IMR-90 (cell line): ENCODE measurements around the gene KIAA0232.
"Not testable (repeated sequence)": the region's sequence is repeated elsewhere in the genome, so short reads cannot be mapped to it uniquely, and the experiment has no call there.

ENCODE experiments used
- CTCF ChIP-seq: conservative IDR thresholded peaks from 2 replicates; pipeline ENCODE4 v1.5.1; 2012; ENCODE audit warnings: mild to moderate bottlenecking, low read depth, low read length, improper control_type of control experiment
- MAZ ChIP-seq: IDR thresholded peaks from 2 replicates; pipeline ENCODE4 v1.6.1; 2012; ENCODE audit warnings: low read depth, mild to moderate bottlenecking, low read length, improper control_type of control experiment, moderate library complexity, borderline replicate concordance
- MXI1 ChIP-seq: IDR thresholded peaks from 2 replicates; pipeline ENCODE4 v1.6.1; 2012; ENCODE audit warnings: low read depth, mild to moderate bottlenecking, low read length, moderate library complexity, borderline replicate concordance
- POLR2A ChIP-seq: IDR thresholded peaks from 2 replicates; pipeline ENCODE4 v1.6.1; 2012; ENCODE audit warnings: mild to moderate bottlenecking, low read depth, low read length

DNA sequence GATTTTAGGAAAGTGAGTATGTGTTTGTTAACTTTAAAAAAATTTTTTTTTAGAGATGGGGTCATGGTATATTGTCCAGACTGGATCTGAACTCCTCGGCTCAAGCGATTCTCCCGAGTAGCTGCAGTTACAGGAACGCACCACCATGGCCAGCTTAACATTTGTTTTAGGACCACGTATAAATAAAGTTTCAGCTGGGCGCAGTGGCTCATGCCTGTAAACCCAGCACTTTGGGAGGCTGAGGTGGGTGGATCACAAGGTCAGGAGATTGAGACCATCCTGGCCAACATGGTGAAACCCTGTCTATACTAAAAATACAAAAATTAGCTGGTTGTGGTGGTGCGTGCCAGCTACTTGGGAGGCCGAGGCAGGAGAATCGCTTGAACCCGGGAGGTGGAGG lies 129.4 kb downstream of the KIAA0232 start:
- not testable (repeated sequence) for TF ChIP-seq POLR2A, MXI1, MAZ, CTCF
